Uterus (tissue), 2 donors: Measurements from ENCODE around the gene TM2D3.

Source experiments
- CTCF ChIP-seq, 4 experiments: fragments of 200-600 bp in 2 of 4; fragments of 450-650 bp in 2 of 4; sonication (generic) in 2 of 4; IDR thresholded peaks; one replicate each; pipeline ENCODE4 v1.5.1; 2016 to 2019; ENCODE audit warnings: antibody characterized with exemption in 4 of 4, mild to moderate bottlenecking in 2 of 4, moderate library complexity in 1 of 4
- POLR2A ChIP-seq, 2 donors: fragments of 450-650 bp; IDR thresholded peaks; one replicate each; pipeline ENCODE4 v1.6.1; 2016; ENCODE audit warnings: antibody characterized with exemption in 2 of 2, mild to moderate bottlenecking in 1 of 2, moderate library complexity in 1 of 2

- no peak for TF ChIP-seq CTCF (IDR thresholded peaks at IDR 0.05)
- no peak for TF ChIP-seq POLR2A (IDR thresholded peaks at IDR 0.05)
These were observed 49.4 kb downstream of the TM2D3 start for GRCh38 chr15:101602801-101603200.
